GM18517 (cell line): ENCODE data around the gene NXNL2.
A peak's percentile ranks its signal among the peaks of the same experiment; 100 is the strongest.

Experiments used
- ATAC-seq: cut with Tn5 transposase; IDR thresholded peaks from one replicate; pipeline ENCODE4 v1.9.1; 2021; ENCODE audit warnings: mild to moderate bottlenecking, moderate library complexity; ENCODE audit not compliant: unreplicated experiment

Gene NXNL2

GRCh38 chr9:88531920-88532698, 2.9 kb upstream of the NXNL2 start:
- no peak for ATAC-seq

- no peak for ATAC-seq
Measured at GRCh38 chr9:88533951-88534455, 975 bp upstream of the NXNL2 start.

- ATAC-seq: no peak
Measured at GRCh38 chr9:88535226-88536022, 446 bp downstream of the NXNL2 start.

- no peak for ATAC-seq
Measured at GRCh38 chr9:88536023-88536324, 996 bp downstream of the NXNL2 start.

GRCh38 chr9:88536951-88537760, 2.2 kb downstream of the NXNL2 start:
- no peak for ATAC-seq

- no peak for ATAC-seq
Measured at GRCh38 chr9:88537761-88538091, 2.7 kb downstream of the NXNL2 start.

- no peak for ATAC-seq
Measured at GRCh38 chr9:88538311-88539085, 3.5 kb downstream of the NXNL2 start.

- ATAC-seq: no peak
Measured at GRCh38 chr9:88539246-88539645, 4.3 kb downstream of the NXNL2 start.

GRCh38 chr9:88540251-88540763, 5.3 kb downstream of the NXNL2 start:
- no peak for ATAC-seq

GRCh38 chr9:88544245-88544644, 9.3 kb downstream of the NXNL2 start:
- no peak for ATAC-seq

GRCh38 chr9:88551546-88552137, 16.7 kb downstream of the NXNL2 start:
- ATAC-seq: no peak

GRCh38 chr9:88553350-88553749, 18.4 kb downstream of the NXNL2 start:
- no peak for ATAC-seq

- no peak for ATAC-seq
Measured at GRCh38 chr9:88555268-88555980, 20.4 kb downstream of the NXNL2 start.

- ATAC-seq: no peak
Measured at GRCh38 chr9:88559661-88560060, 24.7 kb downstream of the NXNL2 start.

GRCh38 chr9:88567870-88568269, 32.9 kb downstream of the NXNL2 start:
- peak; percentile 49 for ATAC-seq

- no peak for ATAC-seq
Measured at GRCh38 chr9:88571419-88571818, 36.4 kb downstream of the NXNL2 start.

- ATAC-seq: no peak
Measured at GRCh38 chr9:88572684-88573083, 37.7 kb downstream of the NXNL2 start.

- ATAC-seq: no peak
Measured at GRCh38 chr9:88574953-88575352, 40.0 kb downstream of the NXNL2 start.
